Renal cortex interstitium (tissue), 11 donors: ENCODE data around the gene NAV2. TPM values are rescaled to one million over a fixed set of nuclear protein-coding genes. Genes with fewer than 3 reads are reported as not detected.
A peak's percentile ranks its signal among the peaks of the same experiment; 100 is the strongest.

Experiments used
- DNase-seq, 11 donors: peaks; one replicate each; pipeline ENCODE4 v3.0.0-alpha.2; 2013; ENCODE audit warnings: low read depth in 9 of 11, low spot score in 4 of 11; ENCODE audit errors: extremely low read depth in 1 of 11
- polyA plus RNA-seq, 3 donors: library from polyadenylated mRNA; unstranded; fragments of 120-200 nt; gene quantifications; one replicate each; pipeline ENCODE4 v1.2.1, GENCODE V29; 2013; ENCODE audit not compliant: insufficient read length in 3 of 3

NAV2 gene
- polyA plus RNA-seq, 3 donors, result 36.9 to 94.9 (median 39.5) TPM

- DNase-seq, result peak in 1 of 11 donors; percentile 53
Observed at GRCh38 chr11:19963697-19964387, 251.2 kb downstream of the NAV2 start.

GRCh38 chr11:19966441-19966840 lies 253.8 kb downstream of the NAV2 start:
- DNase-seq, result no peak

DNA sequence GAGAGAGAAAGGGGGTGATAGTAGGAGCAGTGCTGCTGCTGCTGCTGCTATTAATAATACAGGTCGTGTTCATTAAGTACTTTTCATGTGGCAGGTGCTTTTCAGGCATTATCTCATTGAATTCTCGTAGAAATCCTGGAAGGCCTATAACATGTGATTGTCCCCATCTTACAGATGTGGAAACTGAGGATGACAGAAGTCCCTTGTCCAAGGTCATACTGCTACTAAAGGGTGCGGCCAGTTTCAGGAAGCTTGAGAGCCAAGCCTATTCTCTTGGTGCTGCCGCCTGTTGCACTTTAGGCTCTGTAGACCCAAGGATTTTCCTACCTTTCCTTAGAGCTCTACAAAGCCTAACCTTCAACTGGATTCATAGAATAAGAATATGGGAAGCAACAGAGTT lies 254.3 kb downstream of the NAV2 start:
- DNase-seq, result no peak

DNA sequence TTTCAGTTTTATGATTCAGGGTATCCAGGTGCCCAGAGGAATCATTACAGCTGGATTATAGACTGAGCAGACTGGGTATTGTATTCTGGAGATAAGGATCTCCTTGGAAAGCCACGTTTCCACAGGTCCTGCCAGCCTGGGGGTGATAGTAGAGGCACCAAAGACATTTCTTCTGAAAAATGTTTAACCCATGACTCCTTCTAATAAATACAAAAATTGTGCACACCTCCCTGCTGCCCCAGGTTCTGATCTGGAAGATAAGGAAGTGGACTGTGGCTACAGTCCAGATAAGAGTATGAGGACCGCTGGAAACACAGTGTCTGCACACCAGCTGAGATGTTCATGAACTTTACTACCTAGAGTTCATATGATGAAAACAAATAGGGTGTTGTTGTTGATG lies 255.2 kb downstream of the NAV2 start:
- no peak for DNase-seq

DNA sequence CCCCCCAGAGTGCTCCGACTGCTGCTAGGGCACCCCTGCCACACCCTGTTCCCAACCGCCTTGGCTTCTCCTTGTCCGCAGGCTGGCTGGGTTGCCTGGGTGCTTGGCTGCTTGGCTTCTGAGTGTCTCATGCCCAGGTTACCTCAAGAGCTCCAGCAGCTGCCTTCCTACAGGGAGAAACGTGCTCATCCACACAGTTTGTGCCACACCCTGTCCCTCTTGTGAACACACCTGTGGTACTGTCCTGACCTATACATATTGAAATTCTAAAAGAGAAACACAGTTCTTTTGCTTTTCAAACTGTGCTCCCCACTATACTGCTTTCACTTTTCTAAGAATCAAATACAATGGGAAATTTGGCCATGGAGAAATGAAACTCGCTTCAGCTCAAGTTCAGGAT lies 256.2 kb downstream of the NAV2 start:
- no peak for DNase-seq

DNA sequence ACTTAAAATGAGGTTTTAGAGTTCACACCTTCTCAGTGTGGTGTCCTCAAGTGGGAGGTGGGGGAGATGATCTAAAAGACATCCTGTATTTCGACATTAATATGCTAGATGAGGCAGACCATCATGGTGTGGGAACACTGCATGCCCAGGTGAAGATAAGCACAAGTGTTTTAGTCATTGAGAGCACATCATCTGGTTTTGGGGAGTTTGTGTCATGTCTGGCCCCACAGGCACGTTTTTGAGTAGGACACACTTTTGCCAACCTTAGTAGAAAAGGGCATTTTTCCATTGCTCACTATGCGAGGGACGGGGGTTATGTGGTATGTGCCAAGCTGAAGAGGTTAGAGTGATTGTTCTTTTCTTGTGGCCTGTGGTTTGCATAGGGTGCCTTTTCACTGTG lies 258.3 kb downstream of the NAV2 start:
- DNase-seq, result no peak

DNA sequence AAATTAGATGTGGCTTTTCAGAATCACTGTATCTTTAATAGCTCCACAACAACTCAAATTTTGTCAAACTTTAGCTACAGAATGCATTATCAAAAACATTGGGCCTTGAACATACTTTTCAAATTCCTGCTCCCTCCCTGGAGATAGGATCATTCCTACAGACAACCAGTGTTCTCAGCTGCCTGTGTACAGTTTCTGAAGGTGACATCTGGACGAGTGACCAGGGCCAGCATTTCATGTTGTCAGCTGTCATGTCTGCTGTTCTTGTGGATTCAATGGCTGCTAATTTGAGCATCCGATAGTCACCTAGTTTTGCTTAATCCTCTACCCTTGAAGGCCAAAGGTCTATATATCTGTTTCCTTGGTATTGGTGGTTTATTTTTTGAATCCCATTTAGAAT lies 259.5 kb downstream of the NAV2 start:
- no peak for DNase-seq

- no peak for DNase-seq
Observed at GRCh38 chr11:19972651-19973050, 260.0 kb downstream of the NAV2 start.

DNA sequence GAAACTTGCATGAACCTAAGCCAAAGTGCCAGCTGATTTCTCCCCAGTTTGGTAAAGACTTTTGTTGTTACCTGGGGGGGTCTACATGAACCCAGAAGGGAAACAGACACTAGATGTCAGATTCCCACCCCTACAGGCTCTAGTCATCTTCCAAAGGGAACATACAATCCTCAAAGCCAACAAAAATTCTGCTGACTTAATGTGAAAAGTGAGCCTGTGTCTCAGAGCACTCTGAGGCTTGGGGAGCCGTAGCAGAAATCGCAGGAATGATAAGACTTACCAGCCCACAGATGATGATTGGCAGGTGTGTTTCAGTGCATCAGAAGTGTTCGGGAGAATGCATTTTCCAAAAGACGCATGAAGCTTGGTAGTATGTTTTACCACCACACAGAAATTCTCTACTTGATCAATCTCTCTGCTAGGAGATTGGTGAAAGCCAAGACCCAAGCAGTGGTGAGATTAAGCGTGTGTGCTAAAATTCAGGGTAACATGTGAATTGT lies 260.5 kb downstream of the NAV2 start:
- DNase-seq, result no peak

GRCh38 chr11:19974886-19975285 lies 262.2 kb downstream of the NAV2 start:
- DNase-seq, result no peak

GRCh38 chr11:19975414-19975990 lies 262.9 kb downstream of the NAV2 start:
- no peak for DNase-seq

- DNase-seq, result no peak
Observed at GRCh38 chr11:19976281-19976941, 263.8 kb downstream of the NAV2 start.

DNA sequence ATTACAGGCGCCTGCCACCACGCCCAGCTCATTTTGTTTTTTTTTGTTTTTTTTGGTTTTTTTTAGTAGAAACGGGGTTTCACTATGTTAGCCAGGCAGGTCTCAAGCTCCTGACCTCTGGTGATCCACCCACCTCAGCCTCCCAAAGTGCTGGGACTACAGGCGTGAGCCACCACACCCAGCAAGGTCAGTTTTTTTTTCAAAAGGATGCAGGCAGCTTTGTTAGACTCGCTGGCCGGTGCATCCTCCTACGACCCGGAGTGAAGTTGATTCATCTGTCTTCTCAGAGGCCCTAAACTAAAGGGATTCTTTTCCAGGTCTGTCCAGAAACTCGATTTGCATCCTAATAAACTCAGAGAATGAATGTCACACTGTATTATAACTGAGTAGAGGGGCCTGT lies 265.3 kb downstream of the NAV2 start:
- DNase-seq, result no peak

- no peak for DNase-seq
Observed at GRCh38 chr11:19978668-19979518, 266.3 kb downstream of the NAV2 start.

GRCh38 chr11:19979519-19979845 lies 266.8 kb downstream of the NAV2 start:
- no peak for DNase-seq

GRCh38 chr11:19980388-19980787 lies 267.8 kb downstream of the NAV2 start:
- DNase-seq, result no peak

DNA sequence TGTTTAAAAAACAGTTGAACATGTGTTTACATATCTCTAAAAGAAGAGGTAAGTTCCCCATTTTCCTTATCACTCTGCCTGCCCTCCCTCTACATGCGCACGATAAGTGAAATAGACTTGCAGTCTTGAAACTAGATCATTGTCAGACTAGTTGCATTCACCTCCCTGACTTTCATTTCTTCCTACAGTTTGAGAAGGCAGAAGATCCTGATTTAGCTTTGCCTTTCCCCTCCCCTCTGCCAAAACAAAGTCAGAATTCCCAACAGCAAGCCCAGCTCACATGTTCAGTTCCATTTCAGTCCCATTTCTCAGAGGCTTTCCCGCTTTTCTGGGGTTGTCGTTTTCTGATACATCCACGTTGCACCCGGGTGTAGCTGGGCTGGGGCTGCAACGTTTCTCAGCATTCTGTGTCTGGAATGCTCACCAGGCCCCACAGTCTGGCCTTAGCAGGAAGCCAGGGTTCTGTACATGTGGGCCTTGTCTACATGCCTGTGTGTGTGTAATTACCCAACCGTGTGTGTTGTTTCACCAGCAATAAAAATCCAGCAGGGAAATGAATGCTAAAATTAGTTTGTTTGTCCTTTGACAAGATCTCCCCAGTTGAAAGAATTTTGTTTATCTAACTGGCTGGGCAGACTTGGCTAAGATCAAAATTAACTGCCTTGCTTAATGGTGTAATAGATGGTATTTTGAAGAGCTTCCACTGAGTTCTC lies 268.5 kb downstream of the NAV2 start:
- DNase-seq, result no peak

GRCh38 chr11:19982774-19983495 lies 270.3 kb downstream of the NAV2 start:
- DNase-seq, result no peak
